Fibroblast of lung (primary cell): Measurements from ENCODE around the gene PIF1. TPM values are rescaled to one million over a fixed set of nuclear protein-coding genes. Genes with fewer than 3 reads are reported as not detected.

ENCODE experiments used
- DNase-seq, 2 donors: peaks; one replicate each; pipeline versions ENCODE4 v3.0.0 to v3.0.0-alpha.2; 2010; ENCODE audit warnings: low read depth in 2 of 2
- H2AFZ ChIP-seq: 2 replicates; pipeline ENCODE4 v1.5.1; 2012; ENCODE audit warnings: low read length, control low read depth, inconsistent platforms
- H3K27ac ChIP-seq: 2 replicates; pipeline ENCODE4 v1.5.1; 2011; ENCODE audit warnings: low read length, control low read depth; ENCODE audit not compliant: insufficient read depth
- H3K27me3 ChIP-seq: 2 replicates; pipeline ENCODE4 v1.5.1; 2011; ENCODE audit warnings: mild to moderate bottlenecking, low read length; ENCODE audit not compliant: control insufficient read depth, insufficient read depth
- H3K36me3 ChIP-seq: 2 replicates; pipeline ENCODE4 v1.5.1; 2011; ENCODE audit warnings: low read length; ENCODE audit not compliant: control insufficient read depth, insufficient read depth
- H3K4me1 ChIP-seq: 2 replicates; pipeline ENCODE4 v1.5.1; 2011; ENCODE audit warnings: low read length; ENCODE audit not compliant: control insufficient read depth, insufficient read depth; ENCODE audit errors: extremely low read depth
- H3K4me2 ChIP-seq: 2 replicates; pipeline ENCODE4 v1.5.1; 2011; ENCODE audit warnings: low read length, control low read depth; ENCODE audit not compliant: insufficient read depth; ENCODE audit errors: extremely low read depth
- H3K4me3 ChIP-seq, 4 experiments: fragments of 200-600 bp in 1 of 4; sonication (generic) in 1 of 4; replicated peaks in 1 of 4; 2 replicates each; pipeline ENCODE4 v1.5.1; 2011 to 2016; ENCODE audit warnings: low read length in 4 of 4, low read depth in 3 of 4, mild to moderate bottlenecking in 3 of 4, control low read depth in 2 of 4, inconsistent platforms in 1 of 4, mixed read lengths in 1 of 4; ENCODE audit not compliant: insufficient read depth in 1 of 4; ENCODE audit errors: control extremely low read depth in 1 of 4
- H3K79me2 ChIP-seq: 2 replicates; pipeline ENCODE4 v1.5.1; 2012; ENCODE audit warnings: mild to moderate bottlenecking, low read length, inconsistent platforms; ENCODE audit not compliant: control insufficient read depth, insufficient read depth
- H3K9ac ChIP-seq: 2 replicates; pipeline ENCODE4 v1.5.1; 2011; ENCODE audit warnings: mild to moderate bottlenecking, low read length, control low read depth; ENCODE audit not compliant: insufficient read depth
- H3K9me3 ChIP-seq: 2 replicates; pipeline ENCODE4 v1.5.1; 2012; ENCODE audit warnings: low read depth, low read length; ENCODE audit not compliant: control insufficient read depth, insufficient read depth
- H4K20me1 ChIP-seq: 2 replicates; pipeline ENCODE4 v1.5.1; 2011; ENCODE audit warnings: low read length; ENCODE audit not compliant: control insufficient read depth, insufficient read depth; ENCODE audit errors: extremely low read depth
- EZH2 ChIP-seq: IDR thresholded peaks from 2 replicates; pipeline ENCODE4 v1.5.1; 2012; ENCODE audit warnings: low read length, control low read depth, mild to moderate bottlenecking; ENCODE audit errors: missing control alignments
- polyA plus RNA-seq, 2 donors: library from polyadenylated mRNA; depleted of rRNA in 1 of 2; stranded (reverse) in 1 of 2; unstranded in 1 of 2; fragments of >200 nt; gene quantifications; 2 replicates each; pipeline ENCODE4 v1.2.1, GENCODE V29; 2011 to 2012; ENCODE audit warnings: missing spikeins in 1 of 2
- total RNA-seq: library from RNA; depleted of rRNA; stranded (reverse); fragments of >200 nt; gene quantifications from 2 replicates; pipeline ENCODE4 v1.2.1, GENCODE V29; 2014
- TF ChIP-seq, protein P1 (sequence below), 2 donors: IDR thresholded peaks in 1 of 2; conservative IDR thresholded peaks in 1 of 2; 1 replicate in 1 of 2; 2 replicates in 1 of 2; pipeline ENCODE4 v1.5.1; 2011 to 2012; ENCODE audit warnings: low read length in 2 of 2, control low read depth in 1 of 2, inconsistent platforms in 1 of 2, low read depth in 1 of 2, mild to moderate bottlenecking in 1 of 2

Gene PIF1
- total and polyA plus RNA-seq, 2 donors (not counting 1 experiment from before 2014, with no cell fraction given) = 5.1 to 9.4 TPM

DNA sequence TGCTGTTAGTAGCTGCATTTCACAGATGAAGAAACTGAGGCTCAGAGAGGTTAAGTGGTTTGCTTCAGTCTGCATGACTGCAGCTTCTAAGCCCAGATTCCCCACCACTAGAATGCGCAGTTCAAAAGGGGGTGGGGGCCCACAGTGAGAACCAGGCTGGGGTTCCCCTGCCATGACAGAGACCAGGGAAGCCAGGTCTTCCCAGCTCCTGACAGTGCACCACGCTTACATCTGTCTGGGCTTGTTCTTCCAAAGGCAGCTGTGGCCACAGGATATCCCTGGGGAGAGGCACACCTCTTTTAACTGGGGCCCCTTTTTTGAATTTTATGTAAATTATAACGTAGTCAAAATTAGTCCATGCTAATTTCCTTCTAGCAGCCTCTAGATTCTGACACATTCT lies 21.6 kb upstream of the PIF1 start:
- Histone ChIP-seq H3K9me3 (no peaks in the 10 kb centered on the region), H4K20me1 (peaks cover 4% of the 10 kb centered on the region), H3K27me3 (no peaks in the 10 kb centered on the region), H3K4me1 (peaks cover 33% of the 10 kb centered on the region), H3K4me3 (peak overlapping the region in 1 of 4 experiments; percentile 38), H3K9ac (no peak overlapping the region), H3K36me3 (peaks cover 12% of the 10 kb centered on the region), H3K27ac (no peak overlapping the region), H3K4me2 (no peak overlapping the region), H2AFZ (no peak overlapping the region), H3K79me2 (peaks cover 72% of the 10 kb centered on the region)
- no peak for TF ChIP-seq EZH2
- TF ChIP-seq, protein P1, sequence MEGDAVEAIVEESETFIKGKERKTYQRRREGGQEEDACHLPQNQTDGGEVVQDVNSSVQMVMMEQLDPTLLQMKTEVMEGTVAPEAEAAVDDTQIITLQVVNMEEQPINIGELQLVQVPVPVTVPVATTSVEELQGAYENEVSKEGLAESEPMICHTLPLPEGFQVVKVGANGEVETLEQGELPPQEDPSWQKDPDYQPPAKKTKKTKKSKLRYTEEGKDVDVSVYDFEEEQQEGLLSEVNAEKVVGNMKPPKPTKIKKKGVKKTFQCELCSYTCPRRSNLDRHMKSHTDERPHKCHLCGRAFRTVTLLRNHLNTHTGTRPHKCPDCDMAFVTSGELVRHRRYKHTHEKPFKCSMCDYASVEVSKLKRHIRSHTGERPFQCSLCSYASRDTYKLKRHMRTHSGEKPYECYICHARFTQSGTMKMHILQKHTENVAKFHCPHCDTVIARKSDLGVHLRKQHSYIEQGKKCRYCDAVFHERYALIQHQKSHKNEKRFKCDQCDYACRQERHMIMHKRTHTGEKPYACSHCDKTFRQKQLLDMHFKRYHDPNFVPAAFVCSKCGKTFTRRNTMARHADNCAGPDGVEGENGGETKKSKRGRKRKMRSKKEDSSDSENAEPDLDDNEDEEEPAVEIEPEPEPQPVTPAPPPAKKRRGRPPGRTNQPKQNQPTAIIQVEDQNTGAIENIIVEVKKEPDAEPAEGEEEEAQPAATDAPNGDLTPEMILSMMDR (conservative IDR thresholded peaks at IDR 0.05 in 1 of 2, IDR thresholded peaks at IDR 0.05 in 1 of 2; ENCODE audit: low read depth in 1 of 2, low read length in 2 of 2) = no peak
- no peak for DNase-seq

DNA sequence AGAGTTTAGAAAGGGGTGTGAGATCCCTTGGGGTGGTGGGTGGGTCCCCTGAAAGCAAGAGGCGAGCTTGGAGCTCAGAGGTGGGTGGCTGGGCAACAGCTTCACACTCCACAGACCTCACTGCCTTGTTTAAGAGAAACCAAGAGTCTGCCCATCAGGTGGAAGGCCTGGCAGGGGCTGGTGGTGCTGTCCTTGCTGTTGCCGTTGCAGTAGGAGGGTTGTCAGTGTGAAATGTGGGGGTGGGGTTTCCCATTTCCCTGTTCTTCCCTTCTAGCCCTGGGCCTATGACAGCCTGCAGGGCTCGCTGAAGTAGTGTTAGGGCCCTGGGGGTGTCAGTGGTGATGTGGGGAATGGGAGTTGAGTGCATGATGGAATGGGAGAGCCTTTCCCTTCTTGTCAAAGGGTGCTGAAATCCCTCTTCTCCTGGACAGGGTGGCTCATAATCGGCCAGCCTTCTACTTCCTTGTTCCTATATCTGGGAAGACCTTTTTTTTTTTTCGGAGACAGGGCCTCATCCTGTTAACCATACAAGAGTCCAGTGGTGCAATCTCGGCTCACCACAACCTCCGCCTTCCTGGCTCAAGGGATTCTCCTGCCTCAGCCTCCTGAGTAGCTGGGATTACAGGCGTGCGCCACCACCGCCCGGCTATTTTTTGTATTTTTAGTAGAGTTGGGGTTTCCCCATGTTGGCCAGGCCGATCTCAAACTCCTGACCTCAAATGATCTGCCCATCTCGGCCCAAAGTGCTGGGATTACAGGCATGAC lies 20.6 kb upstream of the PIF1 start:
- peak overlapping the region; percentile 62 for H3K4me2 ChIP-seq
- H3K36me3 ChIP-seq = peaks cover 9% of the 10 kb centered on the region
- DNase-seq = no peak
- H3K79me2 ChIP-seq = peaks cover 71% of the 10 kb centered on the region
- peak overlapping the region; percentile 23 for H3K27ac ChIP-seq
- no peak for TF ChIP-seq EZH2
- TF ChIP-seq, protein P1 (conservative IDR thresholded peaks at IDR 0.05 in 1 of 2, IDR thresholded peaks at IDR 0.05 in 1 of 2; ENCODE audit: low read depth in 1 of 2, low read length in 2 of 2) = no peak
- no peaks in the 10 kb centered on the region for H3K9me3 ChIP-seq
- H3K27me3 ChIP-seq = no peaks in the 10 kb centered on the region
- H4K20me1 ChIP-seq = peaks cover 4% of the 10 kb centered on the region
- peaks cover 24% of the 10 kb centered on the region for H3K4me1 ChIP-seq
- H2AFZ ChIP-seq = no peak overlapping the region
- H3K4me3 ChIP-seq = peak overlapping the region; percentile 22 to 99 (median 22)
- H3K9ac ChIP-seq = no peak overlapping the region

DNA sequence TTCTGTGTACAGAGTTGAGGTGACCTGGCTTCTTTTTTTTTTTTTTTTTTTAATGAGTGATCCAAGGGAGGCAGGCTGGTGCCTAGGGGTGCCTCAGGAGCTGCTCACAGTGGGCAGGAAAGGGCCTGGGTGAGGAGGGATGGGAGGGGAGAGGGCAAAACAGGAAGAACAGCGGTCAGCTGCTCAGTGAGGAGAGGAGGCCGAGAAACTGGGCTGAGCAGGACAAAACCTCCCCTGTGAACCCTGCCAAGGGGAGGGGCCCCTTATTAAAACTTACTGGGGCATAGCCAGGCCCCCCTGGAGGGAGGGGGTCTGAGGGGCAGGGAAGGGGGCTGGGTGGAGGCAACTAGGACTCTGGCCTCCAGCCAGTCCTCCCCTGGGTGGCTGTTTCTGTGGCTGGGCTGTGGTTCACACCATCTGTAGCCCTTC lies 19.8 kb upstream of the PIF1 start:
- Histone ChIP-seq H3K27ac (no peak overlapping the region), H3K4me3 (peak overlapping the region; percentile 90 to 99 (median 96)), H3K9ac (no peak overlapping the region), H3K27me3 (no peaks in the 10 kb centered on the region), H3K4me1 (peaks cover 19% of the 10 kb centered on the region), H3K9me3 (no peaks in the 10 kb centered on the region), H3K4me2 (peak overlapping the region; percentile 98), H2AFZ (no peak overlapping the region), H3K79me2 (peaks cover 71% of the 10 kb centered on the region), H3K36me3 (peaks cover 9% of the 10 kb centered on the region), H4K20me1 (peaks cover 4% of the 10 kb centered on the region)
- no peak for TF ChIP-seq EZH2
- TF ChIP-seq, protein P1 (conservative IDR thresholded peaks at IDR 0.05 in 1 of 2, IDR thresholded peaks at IDR 0.05 in 1 of 2; ENCODE audit: low read depth in 1 of 2, low read length in 2 of 2) = no peak
- peak; percentile 44 to 68 for DNase-seq
